HCT116 (cell line): Measurements from ENCODE around the gene PIK3C3. TPM values are rescaled to one million over a fixed set of nuclear protein-coding genes. Genes with fewer than 3 reads are reported as not detected.

Source experiments
- ATAC-seq: fragments of 200-7000 bp; cut with Tn5 transposase; 2 replicates; pipeline ENCODE4 v1.9.1; 2020; ENCODE audit warnings: mild to moderate bottlenecking, moderate library complexity
- BruUV-seq: library from RNA; stranded (reverse); fragments of 400-500 nt; replicated peaks from 2 replicates; lab custom pipeline; 2021; lab: Mats Ljungman, UMichigan
- CTCF ChIA-PET: fragments of 300-600 bp; sonication (Branson Sonifier 250); formaldehyde crosslinking; loops from one replicate; lab custom pipeline; 2021; ENCODE audit warnings: antibody characterized with exemption; lab: Charles Lee
- POLR2A ChIA-PET: fragments of 300-600, 350-600 bp; sonication (Branson Sonifier 250); formaldehyde crosslinking; loops from one replicate; lab custom pipeline; 2021; ENCODE audit warnings: antibody characterized with exemption; lab: Charles Lee
- RAD21 ChIA-PET, 2 experiments: fragments of 300-600 bp; sonication (Branson Sonifier 250); formaldehyde crosslinking; loops; one replicate each; lab custom pipeline; 2023; ENCODE audit warnings: low total read pairs in 2 of 2; ENCODE audit not compliant: uncharacterized antibody in 2 of 2, unreplicated experiment in 2 of 2, low non-redundant PET in 1 of 2; lab: Charles Lee
- DNase-seq: peaks from one replicate; pipeline ENCODE4 v3.0.0-alpha.2; 2010; ENCODE audit warnings: low read depth, low spot score
- H2AFZ ChIP-seq: fragments of 200-600 bp; shearing (Covaris generic), sonication (generic); 2 replicates; pipeline ENCODE4 v1.6.1; 2017; ENCODE audit warnings: low read depth, mixed run types, mixed read lengths, antibody characterized with exemption, low read length; ENCODE audit not compliant: poor library complexity, severe bottlenecking
- H3K27ac ChIP-seq: 2 replicates; pipeline ENCODE4 v1.5.1; 2012; ENCODE audit warnings: low read depth, low read length
- H3K27me3 ChIP-seq: fragments of 200-600 bp; sonication (generic); 2 replicates; pipeline ENCODE4 v1.6.1; 2016; ENCODE audit warnings: mixed run types, low read length, mixed read lengths; ENCODE audit not compliant: insufficient read depth
- H3K36me3 ChIP-seq, 2 experiments: fragments of 200-500 bp in 1 of 2; fragments of 200-600 bp in 1 of 2; sonication (Bioruptor generic) in 1 of 2; sonication (generic) in 1 of 2; 2 replicates each; pipeline versions ENCODE4 v1.5.1 to v1.6.1; 2014 to 2016; ENCODE audit warnings: low read length in 2 of 2, inconsistent platforms in 1 of 2, mixed read lengths in 1 of 2, mixed run types in 1 of 2; ENCODE audit not compliant: insufficient read depth in 2 of 2, control insufficient read depth in 1 of 2
- H3K4me1 ChIP-seq, 2 experiments: fragments of 200-600 bp in 1 of 2; sonication (generic) in 1 of 2; 2 replicates each; pipeline versions ENCODE4 v1.5.1 to v1.6.1; 2012 to 2017; ENCODE audit warnings: low read length in 2 of 2, inconsistent platforms in 1 of 2, mild to moderate bottlenecking in 1 of 2, mixed read lengths in 1 of 2, mixed run types in 1 of 2, moderate library complexity in 1 of 2; ENCODE audit not compliant: insufficient read depth in 2 of 2, control insufficient read depth in 1 of 2
- H3K4me2 ChIP-seq: fragments of 200-600 bp; sonication (generic); 2 replicates; pipeline ENCODE4 v1.6.1; 2017; ENCODE audit warnings: mixed run types, low read length, mixed read lengths
- H3K4me3 ChIP-seq, 2 experiments: fragments of 200-600 bp in 1 of 2; sonication (generic) in 1 of 2; replicated peaks in 1 of 2; 2 replicates each; pipeline ENCODE4 v1.5.1; 2011 to 2016; ENCODE audit warnings: low read length in 2 of 2, control low read depth in 1 of 2, low read depth in 1 of 2, mild to moderate bottlenecking in 1 of 2, mixed read lengths in 1 of 2, mixed run types in 1 of 2
- H3K79me2 ChIP-seq: fragments of 200-600 bp; sonication (generic); 2 replicates; pipeline ENCODE4 v1.6.1; 2017; ENCODE audit warnings: mild to moderate bottlenecking, mixed run types, low read length, moderate library complexity, mixed read lengths; ENCODE audit not compliant: insufficient read depth
- H3K9ac ChIP-seq: fragments of 200-600 bp; sonication (generic); 2 replicates; pipeline ENCODE4 v1.6.1; 2016; ENCODE audit warnings: low read length, mixed read lengths
- H3K9me2 ChIP-seq: fragments of 200-600 bp; sonication (generic), shearing (Covaris generic); 2 replicates; pipeline ENCODE4 v1.6.1; 2017; ENCODE audit warnings: mixed run types, mild to moderate bottlenecking, moderate library complexity; ENCODE audit not compliant: insufficient read depth
- H3K9me3 ChIP-seq, 2 experiments: fragments of 200-500 bp in 1 of 2; fragments of 200-600 bp in 1 of 2; sonication (Bioruptor generic) in 1 of 2; sonication (generic) in 1 of 2; 2 replicates each; pipeline ENCODE4 v1.6.1; 2014 to 2017; ENCODE audit warnings: low read length in 2 of 2, mixed read lengths in 2 of 2, inconsistent platforms in 1 of 2, low read depth in 1 of 2, mild to moderate bottlenecking in 1 of 2, mixed run types in 1 of 2, moderate library complexity in 1 of 2; ENCODE audit not compliant: control insufficient read depth in 1 of 2, insufficient read depth in 1 of 2
- H4K20me1 ChIP-seq: fragments of 200-600 bp; sonication (generic), shearing (Covaris generic); 2 replicates; pipeline ENCODE4 v1.6.1; 2017; ENCODE audit warnings: mixed run types, mild to moderate bottlenecking, moderate library complexity; ENCODE audit not compliant: insufficient read depth
- CBX3 ChIP-seq: IDR thresholded peaks from 2 replicates; pipeline ENCODE4 v1.6.1; 2012; ENCODE audit warnings: low read depth
- CEBPB ChIP-seq: IDR thresholded peaks from 2 replicates; pipeline ENCODE4 v1.6.1; 2012; ENCODE audit warnings: low read depth
- ELF1 ChIP-seq: IDR thresholded peaks from 2 replicates; pipeline ENCODE4 v1.6.1; 2012; ENCODE audit warnings: low read depth, borderline replicate concordance
- EZH2 ChIP-seq: fragments of 200-600 bp; sonication (generic); IDR thresholded peaks from 2 replicates; pipeline ENCODE4 v1.6.1; 2017; ENCODE audit warnings: antibody characterized with exemption, mixed run types
- EZH2phosphoT487 ChIP-seq: fragments of 200-600 bp; IDR thresholded peaks from 2 replicates; pipeline ENCODE4 v1.6.1; 2018; ENCODE audit warnings: antibody characterized with exemption, borderline replicate concordance
- FOSL1 ChIP-seq: IDR thresholded peaks from 2 replicates; pipeline ENCODE4 v1.6.1; 2012; ENCODE audit warnings: low read depth
- JUND ChIP-seq: IDR thresholded peaks from 2 replicates; pipeline ENCODE4 v1.6.1; 2012
- POLR2A ChIP-seq: IDR thresholded peaks from 2 replicates; pipeline ENCODE4 v1.7.0; 2011; ENCODE audit warnings: borderline replicate concordance; ENCODE audit not compliant: insufficient read depth, insufficient read length; ENCODE audit errors: extremely low read depth
- POLR2AphosphoS5 ChIP-seq: IDR thresholded peaks from 2 replicates; pipeline ENCODE4 v1.6.1; 2011; ENCODE audit warnings: mild to moderate bottlenecking, low read depth, low read length, moderate library complexity
- RAD21 ChIP-seq: IDR thresholded peaks from 2 replicates; pipeline ENCODE4 v1.6.1; 2012; ENCODE audit warnings: low read depth, mild to moderate bottlenecking
- SP1 ChIP-seq: IDR thresholded peaks from 2 replicates; pipeline ENCODE4 v1.6.1; 2012; ENCODE audit warnings: low read depth
- SRF ChIP-seq: IDR thresholded peaks from 2 replicates; pipeline ENCODE4 v1.6.1; 2012; ENCODE audit warnings: low read depth
- ZFX ChIP-seq: fragments of 450-650 bp; IDR thresholded peaks from 2 replicates; pipeline ENCODE4 v1.6.1; 2017
- ZNF274 ChIP-seq: fragments of 200-500 bp; sonication (Bioruptor generic); IDR thresholded peaks from 2 replicates; pipeline ENCODE4 v1.6.1; 2014; ENCODE audit warnings: mild to moderate bottlenecking, low read depth, low read length, inconsistent platforms
- intact Hi-C: fragments of 100-400 bp; cut with micrococcal nuclease; formaldehyde crosslinking; loops from 2 replicates; pipeline ENCODE4 v1.10.0; 2022
- total RNA-seq: library from RNA; stranded (reverse); gene quantifications from one replicate; pipeline ENCODE4 v1.2.1, GENCODE V29; 2021; ENCODE audit not compliant: unreplicated experiment
- TF ChIP-seq, protein P1 (sequence below): IDR thresholded peaks from 2 replicates; pipeline ENCODE4 v1.6.1; 2012
- TF ChIP-seq, protein P2 (sequence below): IDR thresholded peaks from 2 replicates; pipeline ENCODE4 v1.6.1; 2012; ENCODE audit warnings: low read depth
- TF ChIP-seq, protein P3 (sequence below), 3 experiments: fragments of 200-600 bp in 1 of 3; sonication (generic) in 1 of 3; IDR thresholded peaks in 2 of 3; conservative IDR thresholded peaks in 1 of 3; 2 replicates each; pipeline ENCODE4 v1.5.1; 2012 to 2017; ENCODE audit warnings: low read depth in 2 of 3, low read length in 2 of 3, antibody characterized with exemption in 1 of 3, borderline replicate concordance in 1 of 3, control low read depth in 1 of 3, mild to moderate bottlenecking in 1 of 3, mixed read lengths in 1 of 3, mixed run types in 1 of 3, moderate library complexity in 1 of 3; ENCODE audit not compliant: insufficient read depth in 1 of 3
- TF ChIP-seq, protein P4 (sequence below): IDR thresholded peaks from 2 replicates; pipeline ENCODE4 v1.6.1; 2012

The PIK3C3 gene
- total RNA-seq, 1 experiment from 2014 or later, result 40.4 TPM

DNA sequence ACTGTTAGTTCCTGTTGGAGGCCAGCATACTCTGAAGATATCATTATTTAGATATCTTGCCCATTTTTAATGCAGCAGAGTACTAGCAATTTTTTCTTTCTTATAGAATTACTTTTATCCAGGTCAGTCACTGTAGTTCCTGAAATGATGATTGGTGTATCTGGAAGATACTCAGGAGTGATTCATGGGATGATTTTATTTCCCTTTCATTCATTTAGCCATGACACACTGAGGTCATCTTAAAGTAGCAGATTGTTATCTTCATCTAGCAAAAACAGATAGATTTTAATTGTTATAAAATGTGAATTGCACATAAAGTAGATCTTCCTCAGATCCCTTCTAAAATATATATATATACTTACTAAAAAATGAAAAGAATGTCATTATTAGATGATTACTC lies 109.1 kb downstream of the PIK3C3 start:
- no TSS peak for BruUV-seq
- CTCF ChIA-PET, result no interaction called here

DNA sequence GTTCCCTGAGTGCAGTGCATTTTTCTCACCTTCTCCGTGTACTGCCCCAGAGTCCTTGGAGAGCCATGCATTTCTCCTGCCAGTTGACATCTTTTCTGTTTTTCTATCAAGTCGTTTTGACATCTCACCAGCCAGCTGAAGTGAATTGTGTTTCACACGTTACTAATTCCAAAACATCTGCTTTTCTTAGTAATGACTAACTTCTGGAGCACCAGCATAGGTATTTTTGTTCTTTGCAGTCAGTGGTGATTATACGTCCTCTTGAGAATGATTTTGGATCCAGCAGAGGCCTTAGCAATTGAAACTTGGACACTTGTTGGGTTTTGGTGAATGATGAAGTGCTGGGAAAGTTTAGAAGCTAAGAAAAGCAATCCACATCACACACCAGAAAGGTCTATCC lies 112.5 kb downstream of the PIK3C3 start:
- CTCF ChIA-PET, result interaction anchor here (0.6 kb wide), 1 partner anchor 13 kb away, joined by 3 read pairs; no protein-coding TSS in a partner anchor
- POLR2A ChIA-PET, result no interaction called here
- TF ChIP-seq, protein P1, sequence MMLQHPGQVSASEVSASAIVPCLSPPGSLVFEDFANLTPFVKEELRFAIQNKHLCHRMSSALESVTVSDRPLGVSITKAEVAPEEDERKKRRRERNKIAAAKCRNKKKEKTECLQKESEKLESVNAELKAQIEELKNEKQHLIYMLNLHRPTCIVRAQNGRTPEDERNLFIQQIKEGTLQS, result no peak
- TF ChIP-seq EZH2, result no peak
- TF ChIP-seq JUND, result no peak
- TF ChIP-seq CEBPB, result no peak
- TF ChIP-seq FOSL1, result no peak
- TF ChIP-seq POLR2AphosphoS5, result no peak
- TF ChIP-seq RAD21, result no peak
- TF ChIP-seq, protein P2, sequence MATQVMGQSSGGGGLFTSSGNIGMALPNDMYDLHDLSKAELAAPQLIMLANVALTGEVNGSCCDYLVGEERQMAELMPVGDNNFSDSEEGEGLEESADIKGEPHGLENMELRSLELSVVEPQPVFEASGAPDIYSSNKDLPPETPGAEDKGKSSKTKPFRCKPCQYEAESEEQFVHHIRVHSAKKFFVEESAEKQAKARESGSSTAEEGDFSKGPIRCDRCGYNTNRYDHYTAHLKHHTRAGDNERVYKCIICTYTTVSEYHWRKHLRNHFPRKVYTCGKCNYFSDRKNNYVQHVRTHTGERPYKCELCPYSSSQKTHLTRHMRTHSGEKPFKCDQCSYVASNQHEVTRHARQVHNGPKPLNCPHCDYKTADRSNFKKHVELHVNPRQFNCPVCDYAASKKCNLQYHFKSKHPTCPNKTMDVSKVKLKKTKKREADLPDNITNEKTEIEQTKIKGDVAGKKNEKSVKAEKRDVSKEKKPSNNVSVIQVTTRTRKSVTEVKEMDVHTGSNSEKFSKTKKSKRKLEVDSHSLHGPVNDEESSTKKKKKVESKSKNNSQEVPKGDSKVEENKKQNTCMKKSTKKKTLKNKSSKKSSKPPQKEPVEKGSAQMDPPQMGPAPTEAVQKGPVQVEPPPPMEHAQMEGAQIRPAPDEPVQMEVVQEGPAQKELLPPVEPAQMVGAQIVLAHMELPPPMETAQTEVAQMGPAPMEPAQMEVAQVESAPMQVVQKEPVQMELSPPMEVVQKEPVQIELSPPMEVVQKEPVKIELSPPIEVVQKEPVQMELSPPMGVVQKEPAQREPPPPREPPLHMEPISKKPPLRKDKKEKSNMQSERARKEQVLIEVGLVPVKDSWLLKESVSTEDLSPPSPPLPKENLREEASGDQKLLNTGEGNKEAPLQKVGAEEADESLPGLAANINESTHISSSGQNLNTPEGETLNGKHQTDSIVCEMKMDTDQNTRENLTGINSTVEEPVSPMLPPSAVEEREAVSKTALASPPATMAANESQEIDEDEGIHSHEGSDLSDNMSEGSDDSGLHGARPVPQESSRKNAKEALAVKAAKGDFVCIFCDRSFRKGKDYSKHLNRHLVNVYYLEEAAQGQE, result no peak
- TF ChIP-seq CBX3, result no peak
- TF ChIP-seq SP1, result no peak
- TF ChIP-seq ZNF274, result no peak
- TF ChIP-seq, protein P3, sequence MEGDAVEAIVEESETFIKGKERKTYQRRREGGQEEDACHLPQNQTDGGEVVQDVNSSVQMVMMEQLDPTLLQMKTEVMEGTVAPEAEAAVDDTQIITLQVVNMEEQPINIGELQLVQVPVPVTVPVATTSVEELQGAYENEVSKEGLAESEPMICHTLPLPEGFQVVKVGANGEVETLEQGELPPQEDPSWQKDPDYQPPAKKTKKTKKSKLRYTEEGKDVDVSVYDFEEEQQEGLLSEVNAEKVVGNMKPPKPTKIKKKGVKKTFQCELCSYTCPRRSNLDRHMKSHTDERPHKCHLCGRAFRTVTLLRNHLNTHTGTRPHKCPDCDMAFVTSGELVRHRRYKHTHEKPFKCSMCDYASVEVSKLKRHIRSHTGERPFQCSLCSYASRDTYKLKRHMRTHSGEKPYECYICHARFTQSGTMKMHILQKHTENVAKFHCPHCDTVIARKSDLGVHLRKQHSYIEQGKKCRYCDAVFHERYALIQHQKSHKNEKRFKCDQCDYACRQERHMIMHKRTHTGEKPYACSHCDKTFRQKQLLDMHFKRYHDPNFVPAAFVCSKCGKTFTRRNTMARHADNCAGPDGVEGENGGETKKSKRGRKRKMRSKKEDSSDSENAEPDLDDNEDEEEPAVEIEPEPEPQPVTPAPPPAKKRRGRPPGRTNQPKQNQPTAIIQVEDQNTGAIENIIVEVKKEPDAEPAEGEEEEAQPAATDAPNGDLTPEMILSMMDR (IDR thresholded peaks at IDR 0.05 in 2 of 3, conservative IDR thresholded peaks at IDR 0.05 in 1 of 3; ENCODE audit: borderline replicate concordance in 1 of 3, insufficient read depth in 1 of 3, low read depth in 2 of 3, low read length in 2 of 3), result no peak
- TF ChIP-seq, protein P4, sequence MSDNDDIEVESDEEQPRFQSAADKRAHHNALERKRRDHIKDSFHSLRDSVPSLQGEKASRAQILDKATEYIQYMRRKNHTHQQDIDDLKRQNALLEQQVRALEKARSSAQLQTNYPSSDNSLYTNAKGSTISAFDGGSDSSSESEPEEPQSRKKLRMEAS, result no peak
- TF ChIP-seq POLR2A, result no peak
- no peak for TF ChIP-seq SRF

More for the DNA sequence above, 109.1 kb downstream of the PIK3C3 start:
- Histone ChIP-seq H3K4me1 (no peaks in the 10 kb centered on the region), H3K9ac (no peak overlapping the region), H3K79me2 (no peaks in the 10 kb centered on the region), H2AFZ (no peak overlapping the region), H3K36me3 (0 out of 4 replicates have a peak, but pooled peaks cover 0 to 2% of the 10 kb centered on the region in 2 experiments), H3K4me3 (no peak overlapping the region), H3K27ac (no peak overlapping the region), H4K20me1 (no peaks in the 10 kb centered on the region), H3K4me2 (no peak overlapping the region), H3K27me3 (no peaks in the 10 kb centered on the region), H3K9me2 (no peaks in the 10 kb centered on the region), H3K9me3 (no peaks in the 10 kb centered on the region)
- intact Hi-C loops, result no loop called here
- ChIA-PET POLR2A (no interaction called here), RAD21 (no interaction called here)
- no peak for ATAC-seq
- DNase-seq, result no peak
- TF ChIP-seq EZH2phosphoT487 (no peak), CBX3 (no peak), SRF (no peak), ELF1 (no peak), ZFX (no peak)

More for the DNA sequence above, 112.5 kb downstream of the PIK3C3 start:
- DNase-seq (no peak), ATAC-seq (no peak)
- no peak overlapping the region for H2AFZ ChIP-seq
- no peak overlapping the region for H3K27ac ChIP-seq
- no peaks in the 10 kb centered on the region for H3K4me1 ChIP-seq
- H3K9me3 ChIP-seq, result no peaks in the 10 kb centered on the region
- no peaks in the 10 kb centered on the region for H4K20me1 ChIP-seq
- no peaks in the 10 kb centered on the region for H3K79me2 ChIP-seq
- H3K9ac ChIP-seq, result no peak overlapping the region
- 0 out of 4 replicates have a peak, but pooled peaks cover 0 to 2% of the 10 kb centered on the region in 2 experiments for H3K36me3 ChIP-seq
- RAD21 ChIA-PET, result no interaction called here
- H3K4me2 ChIP-seq, result no peak overlapping the region
- H3K4me3 ChIP-seq, result no peak overlapping the region
- no peaks in the 10 kb centered on the region for H3K27me3 ChIP-seq
- intact Hi-C loops, result no loop called here
- no TSS peak for BruUV-seq
- H3K9me2 ChIP-seq, result no peaks in the 10 kb centered on the region
